H9 (cell line): Measurements from ENCODE around the gene TEK. TPM values are rescaled to one million over a fixed set of nuclear protein-coding genes. Genes with fewer than 3 reads are reported as not detected.

Experiments used
- DNase-seq: peaks from one replicate; pipeline ENCODE4 v3.0.0-alpha.2; 2017
- H2AFZ ChIP-seq: one replicate; pipeline ENCODE4 v1.6.1; 2013; ENCODE audit warnings: mild to moderate bottlenecking, low read length, control low read depth, moderate library complexity
- H2AK5ac ChIP-seq: 2 replicates; pipeline ENCODE4 v1.6.1; 2013; ENCODE audit warnings: low read length, control low read depth, mixed read lengths; ENCODE audit not compliant: insufficient read length
- H2BK120ac ChIP-seq: one replicate; pipeline ENCODE4 v1.6.1; 2013; ENCODE audit warnings: low read depth, mild to moderate bottlenecking, low read length, control low read depth, inconsistent platforms; ENCODE audit not compliant: poor library complexity, severe bottlenecking
- H2BK12ac ChIP-seq: 2 replicates; pipeline ENCODE4 v1.6.1; 2013; ENCODE audit warnings: low read length, control low read depth, mixed read lengths, low read depth; ENCODE audit not compliant: insufficient read length
- H2BK15ac ChIP-seq: 2 replicates; pipeline ENCODE4 v1.6.1; 2013; ENCODE audit warnings: low read depth, low read length, control low read depth
- H2BK20ac ChIP-seq: one replicate; pipeline ENCODE4 v1.6.1; 2013; ENCODE audit warnings: low read depth, mild to moderate bottlenecking, low read length, control low read depth, inconsistent platforms; ENCODE audit not compliant: poor library complexity, severe bottlenecking
- H2BK5ac ChIP-seq: 2 replicates; pipeline ENCODE4 v1.6.1; 2013; ENCODE audit warnings: low read length, control low read depth, mixed read lengths; ENCODE audit not compliant: insufficient read length
- H3K14ac ChIP-seq: 2 replicates; pipeline ENCODE4 v1.6.1; 2013; ENCODE audit warnings: low read length, control low read depth; ENCODE audit not compliant: insufficient read depth
- H3K18ac ChIP-seq: 2 replicates; pipeline ENCODE4 v1.6.1; 2013; ENCODE audit warnings: low read depth, mild to moderate bottlenecking, mixed read lengths, low read length, control low read depth; ENCODE audit not compliant: insufficient read length
- H3K23ac ChIP-seq: 2 replicates; pipeline ENCODE4 v1.6.1; 2013; ENCODE audit warnings: low read length, control low read depth, mixed read lengths, low read depth; ENCODE audit not compliant: insufficient read length
- H3K23me2 ChIP-seq: 2 replicates; pipeline ENCODE4 v1.6.1; 2013; ENCODE audit warnings: low read depth, mild to moderate bottlenecking, mixed read lengths, low read length, control low read depth; ENCODE audit not compliant: insufficient read length, poor library complexity, severe bottlenecking
- H3K27ac ChIP-seq: 2 replicates; pipeline ENCODE4 v1.5.1; 2013; ENCODE audit warnings: low read length, control low read depth, mixed read lengths, low read depth; ENCODE audit not compliant: insufficient read length
- H3K27me3 ChIP-seq: 2 replicates; pipeline ENCODE4 v1.6.1; 2013; ENCODE audit warnings: low read length, control low read depth, inconsistent platforms; ENCODE audit not compliant: insufficient read depth
- H3K4ac ChIP-seq: 2 replicates; pipeline ENCODE4 v1.6.1; 2013; ENCODE audit warnings: low read depth, mild to moderate bottlenecking, control low read depth, inconsistent platforms, low read length, moderate library complexity
- H3K4me1 ChIP-seq: 2 replicates; pipeline ENCODE4 v1.6.1; 2013; ENCODE audit warnings: low read length, control low read depth, inconsistent platforms; ENCODE audit not compliant: insufficient read depth
- H3K4me2 ChIP-seq: 2 replicates; pipeline ENCODE4 v1.6.1; 2013; ENCODE audit warnings: low read length, control low read depth, mixed read lengths; ENCODE audit not compliant: insufficient read length, insufficient read depth
- H3K56ac ChIP-seq: 2 replicates; pipeline ENCODE4 v1.6.1; 2013; ENCODE audit warnings: low read depth, mild to moderate bottlenecking, mixed read lengths, low read length, control low read depth; ENCODE audit not compliant: insufficient read length
- H3K79me1 ChIP-seq: 2 replicates; pipeline ENCODE4 v1.6.1; 2013; ENCODE audit warnings: low read depth, mild to moderate bottlenecking, moderate library complexity, low read length, control low read depth, inconsistent platforms; ENCODE audit not compliant: insufficient read depth, poor library complexity, severe bottlenecking
- H3K79me2 ChIP-seq: 2 replicates; pipeline ENCODE4 v1.6.1; 2013; ENCODE audit warnings: low read length, control low read depth, inconsistent platforms; ENCODE audit not compliant: insufficient read depth
- H3K9ac ChIP-seq: 2 replicates; pipeline ENCODE4 v1.6.1; 2013; ENCODE audit warnings: low read length, control low read depth, mixed read lengths; ENCODE audit not compliant: insufficient read length; ENCODE audit errors: extremely low read depth
- H3K9me3 ChIP-seq: one replicate; pipeline ENCODE4 v1.6.1; 2013; ENCODE audit warnings: low read depth, low read length, inconsistent platforms; ENCODE audit not compliant: control insufficient read depth
- H3T11ph ChIP-seq: one replicate; pipeline ENCODE4 v1.6.1; 2013; ENCODE audit warnings: mild to moderate bottlenecking, low read length, control low read depth, inconsistent platforms
- H4K20me1 ChIP-seq: one replicate; pipeline ENCODE4 v1.6.1; 2013; ENCODE audit not compliant: control insufficient read depth, insufficient read length, insufficient read depth
- H4K5ac ChIP-seq: 2 replicates; pipeline ENCODE4 v1.6.1; 2013; ENCODE audit warnings: low read depth, mild to moderate bottlenecking, mixed read lengths, low read length, control low read depth; ENCODE audit not compliant: insufficient read length
- H4K8ac ChIP-seq: replicated peaks from 2 replicates; pipeline ENCODE4 v1.6.1; 2013; ENCODE audit warnings: low read length, control low read depth, mixed read lengths, low read depth; ENCODE audit not compliant: insufficient read length
- H4K91ac ChIP-seq: 2 replicates; pipeline ENCODE4 v1.6.1; 2013; ENCODE audit warnings: low read depth, mild to moderate bottlenecking, moderate library complexity, mixed read lengths, low read length, control low read depth; ENCODE audit not compliant: insufficient read length
- H3K27ac Mint-ChIP-seq, 3 experiments: 2 replicates in 2 of 3; 3 replicates in 1 of 3; pipeline ENCODE4 v1.8.0; 2020 to 2021; ENCODE audit warnings: mixed read lengths in 3 of 3, mild to moderate bottlenecking in 1 of 3, moderate library complexity in 1 of 3
- H3K27me3 Mint-ChIP-seq: 2 replicates; pipeline ENCODE4 v1.8.0; 2021; ENCODE audit warnings: low read depth, mild to moderate bottlenecking, moderate library complexity, mixed read lengths
- H3K36me3 Mint-ChIP-seq, 3 experiments: 2 replicates in 2 of 3; 3 replicates in 1 of 3; pipeline ENCODE4 v1.8.0; 2020 to 2021; ENCODE audit warnings: low read depth in 3 of 3, mixed read lengths in 3 of 3; ENCODE audit not compliant: insufficient read depth in 1 of 3
- H3K4me1 Mint-ChIP-seq, 2 experiments: 2 replicates each; pipeline ENCODE4 v1.8.0; 2020; ENCODE audit warnings: mixed read lengths in 2 of 2
- H3K4me3 Mint-ChIP-seq, 2 experiments: 2 replicates in 1 of 2; 3 replicates in 1 of 2; pipeline ENCODE4 v1.8.0; 2020 to 2021; ENCODE audit warnings: mild to moderate bottlenecking in 2 of 2, mixed read lengths in 2 of 2, moderate library complexity in 1 of 2
- H3K9me3 Mint-ChIP-seq, 2 experiments: 2 replicates in 1 of 2; 3 replicates in 1 of 2; pipeline ENCODE4 v1.8.0; 2020; ENCODE audit warnings: mild to moderate bottlenecking in 2 of 2, mixed read lengths in 2 of 2, moderate library complexity in 1 of 2
- CTCF ChIP-seq: fragments of 200-600 bp; sonication (generic); conservative IDR thresholded peaks from 3 replicates; pipeline ENCODE4 v1.8.0; 2021; ENCODE audit warnings: antibody characterized with exemption, mild to moderate bottlenecking
- WGBS: extraction: QIAGEN DNeasy Blood & Tissue Kit; methylation state at CpG from one replicate; pipeline ENCODE4 v1.1.7; 2013; ENCODE audit warnings: missing lambda C conversion rate, low lambda C conversion rate, mixed read lengths; ENCODE audit not compliant: insufficient read length; ENCODE audit errors: extremely low coverage; 5-methylcytosine and 5-hydroxymethylcytosine counted together
- total RNA-seq: library from RNA; stranded (reverse); gene quantifications from 2 replicates; pipeline ENCODE4 v1.2.1, GENCODE V29; 2021

The TEK gene
- total RNA-seq, 1 experiment from 2014 or later = 1.8 TPM

DNA sequence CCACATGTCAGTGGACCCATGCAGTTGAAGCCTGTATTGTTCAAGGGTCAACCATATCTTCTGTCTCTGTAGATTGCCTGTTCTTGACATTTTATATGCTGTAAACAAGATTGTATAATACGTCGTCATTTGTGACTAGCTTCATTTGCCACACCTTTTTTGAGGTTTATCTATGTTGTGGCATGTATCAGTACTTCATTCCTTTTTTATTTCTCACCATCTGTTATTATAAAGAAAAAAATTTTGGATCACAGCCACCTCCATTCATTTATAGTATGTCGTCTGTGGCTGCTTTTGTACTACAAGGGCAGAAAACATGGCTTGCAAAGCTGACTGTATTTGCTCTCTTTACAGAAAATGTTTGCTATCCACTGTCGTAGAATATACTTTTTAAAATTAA is 72.4 kb downstream of the TEK start:
- TF ChIP-seq CTCF = no peak
- H3K36me3 Mint-ChIP-seq = peaks cover 0 to 14% (median 0%) of the 10 kb centered on the region in 3 experiments; a peak in 2 of 7 replicates
- Histone ChIP-seq H2BK15ac (no peak overlapping the region), H3K18ac (no peak overlapping the region), H3K79me1 (no peaks in the 10 kb centered on the region), H2AFZ (no peak overlapping the region), H3K4me2 (no peak overlapping the region), H4K8ac (no peak overlapping the region), H4K5ac (no peak overlapping the region), H3K4ac (no peak overlapping the region), H3K23me2 (no peaks in the 10 kb centered on the region), H3K79me2 (no peaks in the 10 kb centered on the region), H2BK120ac (no peak overlapping the region), H2BK20ac (no peak overlapping the region), H3K27ac (no peak overlapping the region), H3K23ac (no peak overlapping the region), H4K91ac (no peak overlapping the region), H2BK12ac (no peak overlapping the region), H3K4me1 (no peaks in the 10 kb centered on the region), H2AK5ac (no peak overlapping the region), H3K14ac (no peak overlapping the region), H2BK5ac (no peak overlapping the region), H4K20me1 (no peaks in the 10 kb centered on the region), H3K9me3 (no peaks in the 10 kb centered on the region), H3K27me3 (no peaks in the 10 kb centered on the region), H3K9ac (no peak overlapping the region), H3K56ac (no peak overlapping the region), H3T11ph (no peak overlapping the region)
- H3K4me1 Mint-ChIP-seq = no peaks in the 10 kb centered on the region
- no peak overlapping the region for H3K4me3 Mint-ChIP-seq
- no CpG with 5 or more reads among the region's 4 CpGs for WGBS
- DNase-seq = no peak
- no peak overlapping the region for H3K27ac Mint-ChIP-seq
- H3K27me3 Mint-ChIP-seq = no peaks in the 10 kb centered on the region
- peaks cover 4 to 8% of the 10 kb centered on the region in 2 experiments; a peak in 2 of 5 replicates for H3K9me3 Mint-ChIP-seq
